Sigmoid colon (tissue), 3 donors: ENCODE measurements around the gene ING5.

Experiments
- POLR2A ChIP-seq, 2 donors: fragments of 450-650 bp; IDR thresholded peaks; one replicate each; pipeline ENCODE4 v1.6.1; 2016; ENCODE audit warnings: antibody characterized with exemption in 2 of 2, mild to moderate bottlenecking in 2 of 2, moderate library complexity in 2 of 2
- TF ChIP-seq, protein P1 (sequence below), 4 experiments: fragments of 450-650 bp in 3 of 4; fragments of 200-600 bp in 1 of 4; IDR thresholded peaks; one replicate each; pipeline ENCODE4 v1.5.1; 2016 to 2019; ENCODE audit warnings: antibody characterized with exemption in 4 of 4, mild to moderate bottlenecking in 3 of 4, moderate library complexity in 2 of 4

GRCh38 chr2:241733391-241734207 lies 31.8 kb downstream of the ING5 start:
- TF ChIP-seq POLR2A (IDR thresholded peaks at IDR 0.05) = no peak
- TF ChIP-seq, protein P1, sequence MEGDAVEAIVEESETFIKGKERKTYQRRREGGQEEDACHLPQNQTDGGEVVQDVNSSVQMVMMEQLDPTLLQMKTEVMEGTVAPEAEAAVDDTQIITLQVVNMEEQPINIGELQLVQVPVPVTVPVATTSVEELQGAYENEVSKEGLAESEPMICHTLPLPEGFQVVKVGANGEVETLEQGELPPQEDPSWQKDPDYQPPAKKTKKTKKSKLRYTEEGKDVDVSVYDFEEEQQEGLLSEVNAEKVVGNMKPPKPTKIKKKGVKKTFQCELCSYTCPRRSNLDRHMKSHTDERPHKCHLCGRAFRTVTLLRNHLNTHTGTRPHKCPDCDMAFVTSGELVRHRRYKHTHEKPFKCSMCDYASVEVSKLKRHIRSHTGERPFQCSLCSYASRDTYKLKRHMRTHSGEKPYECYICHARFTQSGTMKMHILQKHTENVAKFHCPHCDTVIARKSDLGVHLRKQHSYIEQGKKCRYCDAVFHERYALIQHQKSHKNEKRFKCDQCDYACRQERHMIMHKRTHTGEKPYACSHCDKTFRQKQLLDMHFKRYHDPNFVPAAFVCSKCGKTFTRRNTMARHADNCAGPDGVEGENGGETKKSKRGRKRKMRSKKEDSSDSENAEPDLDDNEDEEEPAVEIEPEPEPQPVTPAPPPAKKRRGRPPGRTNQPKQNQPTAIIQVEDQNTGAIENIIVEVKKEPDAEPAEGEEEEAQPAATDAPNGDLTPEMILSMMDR (IDR thresholded peaks at IDR 0.05) = no peak
